Neuronal stem cell (in vitro differentiated cells): ENCODE measurements around the gene C16orf46.

Source experiments
- DNase-seq: peaks from one replicate; pipeline ENCODE4 v3.0.0-alpha.2; 2013; ENCODE audit warnings: low spot score
- H2AFZ ChIP-seq: one replicate; pipeline ENCODE4 v1.6.1; 2013; ENCODE audit warnings: mild to moderate bottlenecking, low read length, inconsistent platforms
- H2AK5ac ChIP-seq: 2 replicates; pipeline ENCODE4 v1.6.1; 2013; ENCODE audit warnings: low read depth, mild to moderate bottlenecking, inconsistent platforms, low read length, moderate library complexity, mixed read lengths
- H2BK120ac ChIP-seq: 2 replicates; pipeline ENCODE4 v1.6.1; 2013; ENCODE audit warnings: low read depth, mild to moderate bottlenecking, inconsistent platforms, low read length, moderate library complexity, mixed read lengths
- H2BK12ac ChIP-seq: one replicate; pipeline ENCODE4 v1.6.1; 2013; ENCODE audit warnings: low read length, inconsistent platforms
- H2BK15ac ChIP-seq: 2 replicates; pipeline ENCODE4 v1.6.1; 2013; ENCODE audit warnings: mild to moderate bottlenecking, low read length, inconsistent platforms, mixed read lengths
- H2BK5ac ChIP-seq: one replicate; pipeline ENCODE4 v1.6.1; 2013; ENCODE audit warnings: inconsistent platforms, mild to moderate bottlenecking, low read length, moderate library complexity
- H3K14ac ChIP-seq: one replicate; pipeline ENCODE4 v1.6.1; 2013; ENCODE audit warnings: low read length, inconsistent platforms
- H3K18ac ChIP-seq: 2 replicates; pipeline ENCODE4 v1.6.1; 2013; ENCODE audit warnings: low read length, inconsistent platforms
- H3K23ac ChIP-seq: 2 replicates; pipeline ENCODE4 v1.6.1; 2013; ENCODE audit warnings: low read depth, mild to moderate bottlenecking, mixed read lengths, low read length, inconsistent platforms; ENCODE audit not compliant: poor library complexity
- H3K27ac ChIP-seq: replicated peaks from 3 replicates; pipeline ENCODE4 v1.5.1; 2013; ENCODE audit warnings: low read length, inconsistent platforms
- H3K27me3 ChIP-seq, 3 experiments: 2 replicates each; pipeline ENCODE4 v1.6.1; 2013; ENCODE audit warnings: low read length in 3 of 3, mild to moderate bottlenecking in 2 of 3, inconsistent platforms in 1 of 3, low read depth in 1 of 3, mixed read lengths in 1 of 3, moderate library complexity in 1 of 3; ENCODE audit not compliant: control insufficient read depth in 3 of 3, insufficient read depth in 3 of 3
- H3K36me3 ChIP-seq, 2 donors: replicated peaks in 1 of 2; 2 replicates each; pipeline ENCODE4 v1.6.1; 2013; ENCODE audit warnings: low read length in 2 of 2; ENCODE audit not compliant: control insufficient read depth in 2 of 2, insufficient read depth in 2 of 2
- H3K4ac ChIP-seq: 2 replicates; pipeline ENCODE4 v1.6.1; 2013; ENCODE audit warnings: inconsistent platforms, mild to moderate bottlenecking, low read length, moderate library complexity
- H3K4me1 ChIP-seq, 2 donors: 1 replicate in 1 of 2; 2 replicates in 1 of 2; pipeline ENCODE4 v1.6.1; 2013; ENCODE audit warnings: low read length in 2 of 2, low read depth in 1 of 2; ENCODE audit not compliant: control insufficient read depth in 2 of 2, insufficient read depth in 1 of 2
- H3K4me2 ChIP-seq: one replicate; pipeline ENCODE4 v1.6.1; 2013; ENCODE audit warnings: mild to moderate bottlenecking, low read length, inconsistent platforms; ENCODE audit not compliant: insufficient read depth, poor library complexity, severe bottlenecking
- H3K4me3 ChIP-seq, 2 donors: 2 replicates each; pipeline ENCODE4 v1.5.1; 2013; ENCODE audit warnings: low read length in 2 of 2, mild to moderate bottlenecking in 2 of 2, inconsistent platforms in 1 of 2, moderate library complexity in 1 of 2
- H3K79me1 ChIP-seq: one replicate; pipeline ENCODE4 v1.6.1; 2013; ENCODE audit warnings: low read depth, mild to moderate bottlenecking, inconsistent platforms, low read length, moderate library complexity
- H3K9ac ChIP-seq: one replicate; pipeline ENCODE4 v1.6.1; 2013; ENCODE audit warnings: mild to moderate bottlenecking, low read depth, low read length, inconsistent platforms; ENCODE audit not compliant: poor library complexity
- H3K9me3 ChIP-seq, 2 donors: replicated peaks in 1 of 2; 2 replicates each; pipeline versions ENCODE3 to v1.6.1; 2013; ENCODE audit warnings: low read length in 2 of 2, mild to moderate bottlenecking in 2 of 2, inconsistent platforms in 1 of 2, low read depth in 1 of 2, mixed read lengths in 1 of 2, moderate library complexity in 1 of 2; ENCODE audit not compliant: control insufficient read depth in 2 of 2, insufficient read depth in 1 of 2
- H4K8ac ChIP-seq: one replicate; pipeline ENCODE4 v1.6.1; 2013; ENCODE audit warnings: low read depth, mild to moderate bottlenecking, inconsistent platforms, low read length, moderate library complexity
- H4K91ac ChIP-seq: one replicate; pipeline ENCODE4 v1.6.1; 2013; ENCODE audit warnings: low read length, low read depth, mild to moderate bottlenecking, inconsistent platforms; ENCODE audit not compliant: poor library complexity
- WGBS, 2 donors: extraction: QIAGEN DNeasy Blood & Tissue Kit; methylation state at CpG; one replicate each; pipeline ENCODE4 v1.1.7; 2013; ENCODE audit warnings: missing lambda C conversion rate in 2 of 2, mixed read lengths in 1 of 2; ENCODE audit not compliant: insufficient read length in 2 of 2, insufficient replicate concordance in 1 of 2; ENCODE audit errors: extremely low coverage in 2 of 2; 5-methylcytosine and 5-hydroxymethylcytosine counted together

C16orf46 gene

DNA sequence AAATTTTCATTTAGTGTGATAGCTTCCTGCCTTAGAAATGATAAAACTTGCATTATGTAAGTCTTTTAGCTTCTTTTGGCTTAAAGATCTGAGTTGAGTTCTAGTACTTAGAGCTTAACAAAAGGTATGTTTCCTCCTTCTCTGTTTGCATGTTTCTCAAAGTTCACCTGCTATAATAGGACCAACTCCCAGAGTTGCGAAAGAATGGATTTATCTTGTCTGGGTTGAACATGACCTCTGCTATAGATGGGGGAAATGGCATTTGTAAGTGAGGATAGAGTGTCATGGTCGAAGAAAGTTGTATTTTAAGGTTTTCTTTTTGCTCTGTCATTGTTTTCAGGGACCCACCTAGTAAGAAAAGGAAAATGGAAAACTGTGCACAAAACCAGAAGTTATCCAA lies 34.2 kb downstream of the C16orf46 start:
- H3K36me3 ChIP-seq: peaks cover 35 to 87% of the 10 kb centered on the region in 2 donors

GRCh38 chr16:81041696-81042095 lies 35.3 kb downstream of the C16orf46 start:
- Histone ChIP-seq H2AFZ (no peak overlapping the region), H3K27ac (peak overlapping the region; percentile 77), H3K79me1 (peaks cover 2% of the 10 kb centered on the region), H3K4me1 (peaks cover 3 to 20% of the 10 kb centered on the region in 2 donors), H2BK15ac (no peak overlapping the region), H3K27me3 (no peaks in the 10 kb centered on the region), H3K14ac (no peak overlapping the region), H3K4ac (no peak overlapping the region), H3K9me3 (peaks cover 0 to 2% of the 10 kb centered on the region in 2 donors), H2BK12ac (no peak overlapping the region), H4K91ac (no peak overlapping the region), H3K36me3 (peaks cover 35 to 94% of the 10 kb centered on the region in 2 donors), H3K23ac (no peak overlapping the region), H2BK5ac (no peak overlapping the region), H2BK120ac (no peak overlapping the region), H4K8ac (no peak overlapping the region), H3K4me3 (no peak overlapping the region), H3K4me2 (no peak overlapping the region), H3K9ac (no peak overlapping the region), H2AK5ac (no peak overlapping the region), H3K18ac (no peak overlapping the region)
- DNase-seq: no peak
- WGBS, 2 donors: no CpG with 5 or more reads among the region's 4 CpGs

More for the DNA sequence above, 34.2 kb downstream of the C16orf46 start:
- no peak overlapping the region for H2AFZ ChIP-seq
- no peak overlapping the region for H2BK120ac ChIP-seq
- no peak overlapping the region for H3K9ac ChIP-seq
- no peak overlapping the region for H2BK5ac ChIP-seq
- no peak overlapping the region for H4K91ac ChIP-seq
- H3K79me1 ChIP-seq: peaks cover 2% of the 10 kb centered on the region
- no peak for DNase-seq
- H2BK15ac ChIP-seq: no peak overlapping the region
- peaks cover 0 to 18% of the 10 kb centered on the region in 2 donors for H3K4me1 ChIP-seq
- no peak overlapping the region for H3K14ac ChIP-seq
- no peak overlapping the region for H3K4ac ChIP-seq
- no peaks in the 10 kb centered on the region for H3K27me3 ChIP-seq
- H3K4me3 ChIP-seq: no peak overlapping the region
- H3K18ac ChIP-seq: no peak overlapping the region
- no peak overlapping the region for H2BK12ac ChIP-seq
- no peak overlapping the region for H3K27ac ChIP-seq
- peaks cover 0 to 4% of the 10 kb centered on the region in 2 donors for H3K9me3 ChIP-seq
- no peak overlapping the region for H4K8ac ChIP-seq
- no peak overlapping the region for H3K4me2 ChIP-seq
- no CpG with 5 or more reads among the region's 2 CpGs for WGBS, 2 donors
- no peak overlapping the region for H3K23ac ChIP-seq
- H2AK5ac ChIP-seq: no peak overlapping the region

GRCh38 chr16:81040842-81041241 lies 36.2 kb downstream of the C16orf46 start:
- Histone ChIP-seq H2AFZ (no peak overlapping the region), H4K91ac (no peak overlapping the region), H3K4me3 (no peak overlapping the region), H3K4me2 (peak overlapping the region; percentile 21), H2BK12ac (no peak overlapping the region), H3K14ac (no peak overlapping the region), H3K23ac (no peak overlapping the region), H3K27me3 (no peaks in the 10 kb centered on the region), H3K36me3 (peaks cover 33 to 85% of the 10 kb centered on the region in 2 donors), H2BK5ac (no peak overlapping the region), H3K4me1 (peaks cover 5 to 20% of the 10 kb centered on the region in 2 donors), H2BK15ac (no peak overlapping the region), H3K18ac (no peak overlapping the region), H4K8ac (no peak overlapping the region), H3K9me3 (peaks cover 0 to under 1% of the 10 kb centered on the region in 2 donors), H3K27ac (peak overlapping the region; percentile 56), H3K9ac (no peak overlapping the region), H2BK120ac (no peak overlapping the region), H2AK5ac (no peak overlapping the region), H3K79me1 (peaks cover 2% of the 10 kb centered on the region), H3K4ac (no peak overlapping the region)
- DNase-seq: peak; percentile 27
- no CpG with 5 or more reads among the region's 5 CpGs for WGBS, 2 donors

DNA sequence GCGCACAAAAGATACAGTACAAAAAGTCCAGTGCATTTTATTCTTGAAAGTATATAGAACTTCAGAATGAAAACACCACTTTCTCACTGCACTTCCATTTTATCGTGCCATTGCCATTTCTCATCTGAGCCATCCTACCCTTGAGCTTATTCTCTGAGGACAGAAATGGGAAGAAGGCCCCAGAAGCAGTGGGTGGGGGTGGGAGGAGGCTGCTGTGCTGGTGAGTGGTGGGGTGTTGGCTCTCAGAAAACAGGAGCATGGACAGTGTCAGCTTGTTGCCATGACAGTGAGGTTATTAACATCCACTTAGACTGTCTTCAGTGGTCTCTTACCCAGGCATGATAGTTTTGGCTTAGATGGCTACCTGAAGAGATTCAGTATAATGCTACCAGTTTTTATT lies 36.9 kb downstream of the C16orf46 start:
- no peaks in the 10 kb centered on the region for H3K27me3 ChIP-seq
- WGBS, 2 donors: no CpG with 5 or more reads among the region's 2 CpGs
- H3K79me1 ChIP-seq: peaks cover 2% of the 10 kb centered on the region
- H2BK120ac ChIP-seq: no peak overlapping the region
- no peak overlapping the region for H3K9ac ChIP-seq
- no peak overlapping the region for H2BK5ac ChIP-seq
- no peak overlapping the region for H2AK5ac ChIP-seq
- no peak overlapping the region for H3K14ac ChIP-seq
- H3K27ac ChIP-seq: peak overlapping the region; percentile 56
- H3K4me3 ChIP-seq: no peak overlapping the region
- peaks cover 29 to 78% of the 10 kb centered on the region in 2 donors for H3K36me3 ChIP-seq
- H3K4ac ChIP-seq: no peak overlapping the region
- no peak overlapping the region for H4K8ac ChIP-seq
- H4K91ac ChIP-seq: no peak overlapping the region
- peaks cover 5 to 20% of the 10 kb centered on the region in 2 donors for H3K4me1 ChIP-seq
- H3K23ac ChIP-seq: no peak overlapping the region
- H3K9me3 ChIP-seq: no peaks in the 10 kb centered on the region
- peak overlapping the region; percentile 21 for H3K4me2 ChIP-seq
- no peak overlapping the region for H2AFZ ChIP-seq
- no peak overlapping the region for H3K18ac ChIP-seq
- no peak for DNase-seq
- no peak overlapping the region for H2BK15ac ChIP-seq
- H2BK12ac ChIP-seq: no peak overlapping the region
